ENCODE data around the gene TACC3. TPM values are rescaled to one million over a fixed set of nuclear protein-coding genes. Genes with fewer than 3 reads are reported as not detected.

Gene TACC3
- total and polyA plus RNA-seq, 2 experiments from 2014 or later: 18.1 to 78.2 TPM

DNA sequence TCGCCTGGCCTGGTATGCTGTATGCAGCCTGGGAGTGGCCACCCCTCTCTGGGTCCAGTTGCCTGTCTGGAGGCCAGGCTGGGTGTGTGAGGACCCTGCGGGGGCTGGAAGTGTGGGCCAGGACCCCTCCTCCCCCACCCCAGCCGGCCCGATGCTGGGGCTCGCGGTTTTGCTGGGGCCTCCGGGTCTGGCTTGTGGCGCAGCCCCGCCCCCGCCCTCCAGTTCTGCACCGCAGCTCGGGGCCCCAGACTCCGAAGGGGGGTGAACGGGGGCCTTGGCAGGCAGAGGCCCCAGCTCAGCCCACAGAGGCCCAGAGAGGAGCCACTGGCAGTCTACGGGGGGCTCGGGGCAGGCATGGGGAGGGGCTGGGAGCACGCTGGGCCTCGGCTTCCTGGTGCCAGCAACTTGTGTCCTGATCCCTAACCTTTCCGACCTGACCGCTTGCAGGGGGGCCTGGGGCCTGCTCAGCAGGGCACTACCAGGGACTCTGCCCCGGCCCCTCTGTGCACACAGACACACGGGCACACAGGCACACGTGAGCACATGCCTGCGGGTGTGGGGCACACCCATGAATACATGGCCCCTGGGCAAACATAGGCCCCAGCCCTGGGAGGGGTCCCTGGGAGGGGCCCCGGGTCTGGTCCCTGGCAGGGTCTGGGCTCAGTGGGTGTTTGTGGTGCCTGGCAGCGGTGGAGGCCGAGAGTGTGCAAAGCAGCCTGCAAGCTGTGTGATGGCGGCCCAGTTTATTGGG is 50.4 kb downstream of the TACC3 start:
- peaks cover 21% of the 10 kb centered on the region for H3K4me1 ChIP-seq (ENCODE audit: low read depth)
- no peaks in the 10 kb centered on the region for H3K9me3 ChIP-seq (ENCODE audit: low read depth)

GRCh38 chr4:1772853-1773538 is 51.7 kb downstream of the TACC3 start:
- no peak overlapping the region for H3K4me3 ChIP-seq
- no peak overlapping the region for H3K27ac ChIP-seq
- TF ChIP-seq CTCF (IDR thresholded peaks at IDR 0.05; ENCODE audit: low read depth, low read length): no peak
- no peaks in the 10 kb centered on the region for H3K9me3 ChIP-seq (ENCODE audit: low read depth)
- no peak for DNase-seq (ENCODE audit: low read depth in 1 of 2, low spot score in 1 of 2)
- H3K27me3 ChIP-seq: no peaks in the 10 kb centered on the region
- no peaks in the 10 kb centered on the region for H3K36me3 ChIP-seq
- H3K4me1 ChIP-seq (ENCODE audit: low read depth): peaks cover 24% of the 10 kb centered on the region

More for the DNA sequence above, 50.4 kb downstream of the TACC3 start:
- H3K4me3 ChIP-seq: no peak overlapping the region
- H3K36me3 ChIP-seq: no peaks in the 10 kb centered on the region
- no peak for TF ChIP-seq CTCF (IDR thresholded peaks at IDR 0.05; ENCODE audit: low read depth, low read length)
- H3K27ac ChIP-seq: no peak overlapping the region
- H3K27me3 ChIP-seq: no peaks in the 10 kb centered on the region
- no peak for DNase-seq (ENCODE audit: low read depth in 1 of 2, low spot score in 1 of 2)

DNA sequence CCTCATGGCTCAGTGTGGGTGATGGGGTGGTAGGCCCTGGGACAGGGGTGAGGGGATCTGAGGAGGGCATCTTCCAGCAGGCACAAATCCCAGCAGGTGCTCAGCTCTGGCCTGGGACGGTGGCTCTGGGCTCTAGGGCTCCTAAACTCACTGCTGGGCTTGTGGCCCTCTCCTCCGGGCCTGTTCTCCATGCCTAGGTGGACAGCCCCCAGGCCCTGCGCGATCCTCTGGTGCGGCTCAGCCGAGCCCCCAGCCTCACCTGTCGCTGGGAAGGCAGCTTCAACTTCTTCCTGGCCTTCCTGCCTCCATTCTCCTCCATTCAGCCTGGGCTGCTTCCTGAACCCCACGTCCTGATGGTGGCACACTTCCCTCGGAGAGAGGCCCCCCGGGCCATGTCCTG is 52.4 kb downstream of the TACC3 start:
- Histone ChIP-seq H3K4me1 (ENCODE audit: low read depth) (peaks cover 24% of the 10 kb centered on the region), H3K27ac (no peak overlapping the region), H3K9me3 (ENCODE audit: low read depth) (no peaks in the 10 kb centered on the region), H3K36me3 (no peaks in the 10 kb centered on the region), H3K27me3 (no peaks in the 10 kb centered on the region), H3K4me3 (no peak overlapping the region)
- DNase-seq (ENCODE audit: low read depth in 1 of 2, low spot score in 1 of 2): no peak
- no peak for TF ChIP-seq CTCF (IDR thresholded peaks at IDR 0.05; ENCODE audit: low read depth, low read length)

DNA sequence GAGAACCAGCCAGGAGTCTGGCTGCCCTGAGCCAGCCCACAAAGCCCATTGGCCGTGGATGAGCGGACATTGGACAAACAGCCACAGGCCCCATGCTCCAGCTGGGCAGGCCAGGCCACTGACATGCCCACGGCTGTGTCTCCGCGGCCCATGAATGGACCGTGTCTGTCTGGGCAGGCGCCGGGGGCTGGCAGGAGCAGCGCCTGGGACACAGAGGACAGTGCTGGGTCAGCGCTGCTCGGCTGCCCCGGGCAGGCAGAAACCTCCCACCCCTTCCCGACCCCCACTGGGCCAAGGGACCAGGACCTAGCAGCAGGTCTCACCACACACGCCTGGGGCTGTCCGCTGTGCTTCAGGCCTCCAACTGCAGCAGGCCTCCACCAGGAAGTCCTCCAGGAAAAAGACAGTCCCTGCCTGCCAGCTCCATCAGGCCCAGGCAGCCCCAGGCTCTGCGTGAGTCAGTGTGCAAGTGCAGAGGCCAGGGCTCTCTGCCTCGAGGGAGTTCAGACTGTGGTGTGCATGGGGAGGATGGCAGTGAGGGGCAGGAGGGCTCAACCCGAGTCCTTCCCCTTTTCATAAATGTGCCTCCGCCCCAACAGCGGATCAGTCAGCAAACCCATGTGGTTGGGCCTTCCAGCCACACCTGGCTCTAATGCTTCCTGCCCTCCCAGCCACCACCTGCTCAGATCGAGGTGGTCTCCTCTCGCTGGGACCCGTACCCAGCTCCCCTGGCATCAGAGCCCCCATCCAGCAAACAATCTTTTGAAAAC is 54.6 kb downstream of the TACC3 start:
- Histone ChIP-seq H3K4me3 (no peak overlapping the region), H3K4me1 (ENCODE audit: low read depth) (peaks cover 24% of the 10 kb centered on the region), H3K9me3 (ENCODE audit: low read depth) (no peaks in the 10 kb centered on the region), H3K36me3 (no peaks in the 10 kb centered on the region), H3K27ac (no peak overlapping the region), H3K27me3 (no peaks in the 10 kb centered on the region)
- DNase-seq (ENCODE audit: low read depth in 1 of 2, low spot score in 1 of 2): no peak
- no peak for TF ChIP-seq CTCF (IDR thresholded peaks at IDR 0.05; ENCODE audit: low read depth, low read length)

DNA sequence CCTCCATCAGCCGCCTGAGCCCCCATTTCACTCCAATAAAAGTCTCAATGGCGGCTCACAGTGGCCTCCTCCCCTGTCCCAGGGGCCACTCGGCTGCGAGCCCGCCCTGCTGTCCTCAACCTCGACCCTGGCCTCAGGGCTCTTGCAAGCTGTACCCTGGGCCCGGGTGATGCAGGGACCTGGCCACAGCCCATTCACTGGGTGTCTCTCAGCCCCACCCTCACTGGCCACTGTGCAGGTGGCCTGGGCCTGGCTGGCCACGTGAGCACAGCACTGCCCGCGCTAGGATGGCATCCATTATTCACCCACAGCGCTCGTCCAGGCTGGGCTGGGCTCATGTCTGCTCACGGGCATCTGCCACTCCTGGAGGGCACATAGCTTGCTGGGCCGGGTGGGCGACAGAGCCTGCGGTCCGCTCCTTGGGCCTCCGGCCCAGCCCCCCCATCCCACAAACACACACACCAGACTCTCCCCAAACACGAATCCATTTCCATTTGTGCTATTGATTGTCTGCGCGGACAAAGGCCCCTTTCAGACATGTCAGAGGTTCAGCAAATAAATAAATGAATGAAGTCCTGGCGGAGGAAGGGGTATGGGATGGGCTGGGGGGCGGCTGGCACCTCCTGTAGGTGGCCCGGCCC is 55.3 kb downstream of the TACC3 start:
- H3K4me1 ChIP-seq (ENCODE audit: low read depth): peaks cover 20% of the 10 kb centered on the region
- H3K27me3 ChIP-seq: no peaks in the 10 kb centered on the region
- H3K4me3 ChIP-seq: no peak overlapping the region
- H3K36me3 ChIP-seq: no peaks in the 10 kb centered on the region
- no peaks in the 10 kb centered on the region for H3K9me3 ChIP-seq (ENCODE audit: low read depth)
- no peak for DNase-seq (ENCODE audit: low read depth in 1 of 2, low spot score in 1 of 2)
- no peak for TF ChIP-seq CTCF (IDR thresholded peaks at IDR 0.05; ENCODE audit: low read depth, low read length)
- no peak overlapping the region for H3K27ac ChIP-seq

Measured in cardiac muscle cell (in vitro differentiated cells and primary cell).